ENCODE data around the gene DNAJC11.

DNA sequence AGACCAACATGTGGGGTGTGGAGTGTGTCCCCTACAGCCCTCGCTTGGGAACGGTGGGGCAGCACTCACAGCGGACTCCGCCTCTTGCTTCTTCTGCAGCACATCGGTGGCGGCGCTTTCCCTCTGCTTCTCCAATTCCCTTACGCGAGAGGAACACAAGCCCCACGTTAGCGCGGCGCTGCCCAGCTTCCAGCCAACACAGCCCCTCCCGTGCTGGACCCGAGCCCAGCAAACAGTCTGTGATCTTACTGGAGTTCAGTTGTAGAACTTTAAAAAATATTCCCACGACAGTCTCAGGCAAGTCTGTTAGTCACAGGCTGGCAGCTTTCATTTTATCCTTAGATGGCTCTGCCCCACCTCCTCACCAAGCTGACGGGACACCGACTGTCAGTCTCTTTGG is 63.4 kb downstream of the DNAJC11 start:
- TF ChIP-seq, protein P1, sequence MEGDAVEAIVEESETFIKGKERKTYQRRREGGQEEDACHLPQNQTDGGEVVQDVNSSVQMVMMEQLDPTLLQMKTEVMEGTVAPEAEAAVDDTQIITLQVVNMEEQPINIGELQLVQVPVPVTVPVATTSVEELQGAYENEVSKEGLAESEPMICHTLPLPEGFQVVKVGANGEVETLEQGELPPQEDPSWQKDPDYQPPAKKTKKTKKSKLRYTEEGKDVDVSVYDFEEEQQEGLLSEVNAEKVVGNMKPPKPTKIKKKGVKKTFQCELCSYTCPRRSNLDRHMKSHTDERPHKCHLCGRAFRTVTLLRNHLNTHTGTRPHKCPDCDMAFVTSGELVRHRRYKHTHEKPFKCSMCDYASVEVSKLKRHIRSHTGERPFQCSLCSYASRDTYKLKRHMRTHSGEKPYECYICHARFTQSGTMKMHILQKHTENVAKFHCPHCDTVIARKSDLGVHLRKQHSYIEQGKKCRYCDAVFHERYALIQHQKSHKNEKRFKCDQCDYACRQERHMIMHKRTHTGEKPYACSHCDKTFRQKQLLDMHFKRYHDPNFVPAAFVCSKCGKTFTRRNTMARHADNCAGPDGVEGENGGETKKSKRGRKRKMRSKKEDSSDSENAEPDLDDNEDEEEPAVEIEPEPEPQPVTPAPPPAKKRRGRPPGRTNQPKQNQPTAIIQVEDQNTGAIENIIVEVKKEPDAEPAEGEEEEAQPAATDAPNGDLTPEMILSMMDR (IDR thresholded peaks at IDR 0.05) = no peak
- TF ChIP-seq ZFX (IDR thresholded peaks at IDR 0.05; ENCODE audit: borderline replicate concordance) = no peak
